Progenitor cell of endocrine pancreas (in vitro differentiated cells): ENCODE data around the gene CROCC2. TPM values are rescaled to one million over a fixed set of nuclear protein-coding genes. Genes with fewer than 3 reads are reported as not detected.
"Not testable (repeated sequence)": the region's sequence is repeated elsewhere in the genome, so short reads cannot be mapped to it uniquely, and the experiment has no call there.

Experiments
- DNase-seq: peaks from one replicate; pipeline ENCODE4 v3.0.0; 2021; ENCODE audit warnings: low spot score; ENCODE audit not compliant: unreplicated experiment
- H3K27ac Mint-ChIP-seq: 2 replicates; pipeline ENCODE4 v1.8.0; 2021; ENCODE audit warnings: mild to moderate bottlenecking, moderate library complexity, mixed read lengths
- H3K27me3 Mint-ChIP-seq: 2 replicates; pipeline ENCODE4 v1.8.0; 2021; ENCODE audit warnings: mixed read lengths
- H3K36me3 Mint-ChIP-seq: 2 replicates; pipeline ENCODE4 v1.8.0; 2022; ENCODE audit warnings: mixed read lengths; ENCODE audit not compliant: insufficient read depth
- H3K4me1 Mint-ChIP-seq: 2 replicates; pipeline ENCODE4 v1.8.0; 2021; ENCODE audit warnings: low read depth, mixed read lengths
- H3K4me3 Mint-ChIP-seq: 2 replicates; pipeline ENCODE4 v1.8.0; 2021; ENCODE audit warnings: low read depth, mild to moderate bottlenecking, moderate library complexity, mixed read lengths
- H3K9me3 Mint-ChIP-seq: 2 replicates; pipeline ENCODE4 v1.8.0; 2021; ENCODE audit warnings: low read depth, mixed read lengths
- total RNA-seq: library from RNA; stranded (reverse); gene quantifications from 2 replicates; pipeline ENCODE4 v1.2.1, GENCODE V29; 2021
- TF ChIP-seq, protein P1 (sequence below): fragments of 200-600 bp; sonication (generic); IDR thresholded peaks from one replicate; pipeline ENCODE4 v1.5.0; 2021; ENCODE audit warnings: antibody characterized with exemption, mild to moderate bottlenecking; ENCODE audit not compliant: unreplicated experiment

Gene CROCC2
- total RNA-seq, 1 donor from 2014 or later = 0.36 TPM

DNA sequence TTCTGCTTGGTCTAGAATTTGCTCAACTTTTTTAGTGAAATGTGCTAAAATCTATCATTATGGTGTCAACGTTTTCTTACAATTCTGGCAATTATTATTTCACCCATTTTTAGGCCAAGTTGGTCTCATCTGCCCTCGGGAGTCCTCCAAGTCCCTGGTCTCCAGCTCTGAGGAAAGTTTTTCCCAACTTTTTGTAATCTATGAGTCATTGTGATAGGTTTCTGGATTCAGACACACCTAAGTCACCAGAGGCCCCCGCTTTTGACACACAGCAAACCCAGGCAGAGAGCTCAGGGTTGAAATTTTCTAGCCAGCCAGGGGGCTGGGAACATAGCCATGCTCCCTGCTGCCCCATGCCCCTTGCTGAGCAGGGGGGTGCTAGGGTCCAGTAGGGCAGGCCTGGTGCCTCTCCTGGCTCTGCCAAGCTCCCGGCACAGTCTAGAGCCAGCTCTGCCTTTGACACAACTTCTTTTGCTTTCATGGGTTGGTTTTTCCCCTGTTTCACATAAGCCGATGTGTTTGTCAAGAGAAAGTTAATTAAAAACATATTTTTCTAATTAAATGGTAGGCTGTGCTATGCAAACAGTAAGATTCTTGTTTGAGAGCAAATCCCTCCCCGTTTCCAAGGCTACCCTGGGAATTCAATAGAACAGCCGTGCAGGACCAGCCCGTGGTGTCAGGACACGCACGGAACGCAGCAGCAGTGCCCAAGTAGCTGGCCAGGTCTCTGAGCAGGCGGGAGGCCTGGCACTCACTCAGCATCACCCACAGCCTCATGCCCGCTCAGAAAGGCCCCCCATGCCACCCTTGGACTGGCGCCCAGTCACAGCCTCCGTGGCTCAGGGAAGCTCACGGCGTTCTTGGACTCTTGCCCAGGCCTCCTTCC lies 66.7 kb downstream of the CROCC2 start:
- Mint-ChIP-seq H3K4me1 (peaks cover 3% of the 10 kb centered on the region), H3K27ac (no peak overlapping the region), H3K4me3 (no peak overlapping the region), H3K9me3 (peaks cover 2% of the 10 kb centered on the region), H3K27me3 (peaks cover 21% of the 10 kb centered on the region), H3K36me3 (no peaks in the 10 kb centered on the region)
- TF ChIP-seq, protein P1, sequence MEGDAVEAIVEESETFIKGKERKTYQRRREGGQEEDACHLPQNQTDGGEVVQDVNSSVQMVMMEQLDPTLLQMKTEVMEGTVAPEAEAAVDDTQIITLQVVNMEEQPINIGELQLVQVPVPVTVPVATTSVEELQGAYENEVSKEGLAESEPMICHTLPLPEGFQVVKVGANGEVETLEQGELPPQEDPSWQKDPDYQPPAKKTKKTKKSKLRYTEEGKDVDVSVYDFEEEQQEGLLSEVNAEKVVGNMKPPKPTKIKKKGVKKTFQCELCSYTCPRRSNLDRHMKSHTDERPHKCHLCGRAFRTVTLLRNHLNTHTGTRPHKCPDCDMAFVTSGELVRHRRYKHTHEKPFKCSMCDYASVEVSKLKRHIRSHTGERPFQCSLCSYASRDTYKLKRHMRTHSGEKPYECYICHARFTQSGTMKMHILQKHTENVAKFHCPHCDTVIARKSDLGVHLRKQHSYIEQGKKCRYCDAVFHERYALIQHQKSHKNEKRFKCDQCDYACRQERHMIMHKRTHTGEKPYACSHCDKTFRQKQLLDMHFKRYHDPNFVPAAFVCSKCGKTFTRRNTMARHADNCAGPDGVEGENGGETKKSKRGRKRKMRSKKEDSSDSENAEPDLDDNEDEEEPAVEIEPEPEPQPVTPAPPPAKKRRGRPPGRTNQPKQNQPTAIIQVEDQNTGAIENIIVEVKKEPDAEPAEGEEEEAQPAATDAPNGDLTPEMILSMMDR = no peak
- DNase-seq = no peak

DNA sequence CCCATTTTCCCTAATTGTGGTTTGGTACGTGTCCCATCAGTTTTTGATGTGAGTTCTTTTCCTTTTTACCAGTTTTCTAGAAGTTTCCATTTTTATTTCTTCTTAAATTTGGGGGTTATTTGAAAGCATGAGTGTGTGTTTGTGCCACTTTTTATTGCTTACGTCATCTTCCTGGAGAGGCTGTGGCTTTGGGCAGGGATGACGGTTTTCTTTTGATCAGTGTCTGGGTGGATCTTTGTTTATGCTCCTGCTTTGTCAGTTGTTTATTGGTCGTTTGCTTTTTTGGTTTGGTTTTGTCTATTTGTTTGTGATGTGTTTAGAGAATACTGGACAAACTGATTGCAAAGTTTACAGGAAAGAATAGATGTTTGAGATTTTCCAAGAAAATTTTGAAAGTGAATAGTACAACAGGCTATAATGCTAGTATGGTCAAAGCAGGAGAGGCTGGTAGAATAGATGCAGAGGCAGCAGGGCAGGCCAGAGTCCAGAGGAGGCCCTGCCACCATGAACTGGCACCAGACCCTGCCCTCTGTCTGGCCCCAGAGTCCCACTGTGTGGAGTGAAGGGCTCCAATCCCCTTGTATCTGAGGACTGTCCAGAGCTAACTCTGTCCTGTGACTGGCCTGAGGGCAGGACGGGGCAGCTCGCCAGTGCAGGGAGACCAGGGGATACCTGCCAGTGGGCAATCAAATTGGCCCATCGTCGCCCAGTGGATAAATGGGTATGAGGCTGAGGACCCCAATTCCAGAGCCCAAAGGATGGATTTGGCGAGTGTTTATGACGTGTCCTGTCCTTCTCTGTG lies 68.8 kb downstream of the CROCC2 start:
- H3K36me3 Mint-ChIP-seq = no peaks in the 10 kb centered on the region
- peaks cover 2% of the 10 kb centered on the region for H3K9me3 Mint-ChIP-seq
- peaks cover 21% of the 10 kb centered on the region for H3K27me3 Mint-ChIP-seq
- H3K4me3 Mint-ChIP-seq = no peak overlapping the region
- TF ChIP-seq, protein P1 = no peak
- DNase-seq = no peak
- H3K4me1 Mint-ChIP-seq = peaks cover 3% of the 10 kb centered on the region
- no peak overlapping the region for H3K27ac Mint-ChIP-seq

DNA sequence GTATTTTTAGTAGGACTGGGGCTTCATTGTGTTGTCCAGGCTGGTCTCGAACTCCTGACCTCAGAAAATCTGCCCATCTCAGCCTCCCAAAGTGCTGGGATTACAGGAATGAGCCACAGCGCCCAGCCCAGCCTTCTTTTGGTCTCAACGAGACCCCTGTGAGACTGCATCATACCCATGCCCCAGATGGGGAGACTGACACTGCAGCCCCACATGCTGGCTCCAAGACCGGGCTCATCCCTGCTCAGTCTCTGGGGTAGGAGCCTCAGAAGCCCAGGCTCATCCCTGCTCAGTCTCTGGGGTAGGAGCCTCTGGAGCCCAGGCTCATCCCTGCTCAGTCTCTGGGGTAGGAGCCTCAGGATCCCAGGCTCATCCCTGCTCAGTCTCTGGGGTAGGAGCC lies 69.8 kb downstream of the CROCC2 start:
- not testable (repeated sequence) for H3K36me3 Mint-ChIP-seq, H3K27ac Mint-ChIP-seq, DNase-seq, H3K4me1 Mint-ChIP-seq, H3K4me3 Mint-ChIP-seq, H3K9me3 Mint-ChIP-seq
- H3K27me3 Mint-ChIP-seq = peaks cover 21% of the 10 kb centered on the region

DNA sequence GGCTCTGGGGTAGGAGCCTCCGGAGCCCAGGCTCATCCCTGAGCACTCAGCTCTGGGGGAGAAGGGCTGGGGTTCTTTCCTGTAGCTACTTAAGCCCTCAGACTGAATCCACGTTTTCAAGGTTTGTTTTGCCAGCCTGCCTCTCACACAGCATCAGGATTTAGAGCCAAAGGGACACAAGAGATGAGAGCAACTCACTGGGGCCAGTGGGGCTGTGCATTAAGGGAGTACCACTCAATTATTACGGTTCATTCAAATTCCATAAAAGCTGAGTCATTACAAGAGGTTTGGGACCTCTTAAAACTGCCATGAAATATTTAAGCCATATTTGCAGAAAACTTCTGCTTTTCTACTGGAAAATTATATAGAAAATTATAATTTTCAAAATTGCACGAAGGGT lies 75.1 kb downstream of the CROCC2 start:
- H3K4me3 Mint-ChIP-seq = no peak overlapping the region
- no peaks in the 10 kb centered on the region for H3K9me3 Mint-ChIP-seq
- peaks cover 26% of the 10 kb centered on the region for H3K27me3 Mint-ChIP-seq
- no peaks in the 10 kb centered on the region for H3K36me3 Mint-ChIP-seq
- TF ChIP-seq, protein P1 = no peak
- no peak for DNase-seq
- no peaks in the 10 kb centered on the region for H3K4me1 Mint-ChIP-seq
- no peak overlapping the region for H3K27ac Mint-ChIP-seq

DNA sequence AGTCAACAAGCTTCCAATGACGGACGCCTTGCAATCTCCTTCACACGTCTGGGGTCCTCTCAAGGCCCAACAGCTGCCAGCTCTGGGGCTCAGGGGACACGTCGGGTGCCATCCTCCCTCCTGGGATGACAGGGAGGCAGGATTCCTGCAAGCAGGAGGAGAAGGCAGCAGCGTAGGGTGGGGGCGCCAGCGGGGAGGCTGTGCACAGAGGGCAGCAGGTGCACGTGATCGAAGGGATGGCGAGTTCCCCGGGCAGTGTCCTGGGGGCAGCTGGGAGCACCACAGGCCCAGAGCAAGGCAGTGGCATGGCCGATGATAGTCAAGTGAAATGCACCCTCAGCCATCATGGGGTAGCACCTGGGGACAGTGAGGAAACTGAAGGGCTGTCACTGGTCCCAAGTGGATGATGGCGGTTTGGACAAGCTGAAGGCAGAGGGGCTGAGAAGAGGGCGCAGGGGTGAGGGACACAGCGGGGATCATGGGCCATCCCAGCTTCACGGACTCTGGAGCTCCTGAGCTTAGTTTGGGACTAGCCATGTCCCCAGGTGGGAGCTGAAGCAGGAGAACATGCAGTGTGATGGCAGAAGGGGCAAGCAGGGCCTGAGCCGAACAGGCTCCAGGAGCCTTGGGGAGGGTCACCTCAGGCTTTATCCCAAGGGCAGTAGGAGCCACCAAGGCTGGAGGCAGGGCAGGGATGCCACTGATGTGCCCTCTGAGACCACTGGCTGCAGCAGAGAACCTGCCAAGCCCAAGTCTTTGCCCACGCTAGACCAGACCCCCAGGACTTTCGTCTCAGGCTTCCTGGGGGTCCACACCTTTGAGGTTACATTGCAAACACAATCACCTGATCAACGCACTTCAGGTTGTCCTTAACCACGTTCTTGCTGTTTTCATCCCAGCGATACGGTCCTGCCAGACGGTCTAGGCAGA lies 76.0 kb downstream of the CROCC2 start:
- TF ChIP-seq, protein P1 = no peak
- no peaks in the 10 kb centered on the region for H3K36me3 Mint-ChIP-seq
- H3K9me3 Mint-ChIP-seq = no peaks in the 10 kb centered on the region
- no peak overlapping the region for H3K27ac Mint-ChIP-seq
- no peaks in the 10 kb centered on the region for H3K4me1 Mint-ChIP-seq
- H3K4me3 Mint-ChIP-seq = no peak overlapping the region
- DNase-seq = no peak
- H3K27me3 Mint-ChIP-seq = peaks cover 26% of the 10 kb centered on the region
